SK-N-SH treated with all-trans-retinoic acid at 6 μM for 48 hours (cell line): ENCODE results near the gene HDAC10.

ENCODE experiments used
- ATAC-seq: fragments of 200-7000 bp; cut with Tn5 transposase; 3 replicates; pipeline ENCODE4 v1.9.1; 2020; ENCODE audit warnings: mild to moderate bottlenecking, moderate library complexity
- ARNTL ChIP-seq: fragments of 450-650 bp; formaldehyde crosslinking; IDR thresholded peaks from 2 replicates; pipeline ENCODE4 v1.5.0; 2020; ENCODE audit warnings: low read depth, mild to moderate bottlenecking, moderate library complexity, borderline replicate concordance
- BACH2 ChIP-seq: fragments of 250-450 bp; sonication (Bioruptor Pico); IDR thresholded peaks from 2 replicates; pipeline ENCODE4 v1.9.0; 2021; ENCODE audit warnings: mild to moderate bottlenecking, borderline replicate concordance
- CREB5 ChIP-seq: fragments of 250-450 bp; sonication (Bioruptor Pico); IDR thresholded peaks from 2 replicates; pipeline ENCODE4 v1.5.1; 2020; ENCODE audit warnings: low read depth, mild to moderate bottlenecking, moderate library complexity
- CSDC2 ChIP-seq: fragments of 250-450 bp; sonication (Bioruptor Pico); IDR thresholded peaks from 2 replicates; pipeline ENCODE4 v1.5.0; 2020; ENCODE audit warnings: mild to moderate bottlenecking, moderate library complexity
- CSRNP3 ChIP-seq: fragments of 250-450 bp; sonication (Bioruptor Pico); IDR thresholded peaks from 2 replicates; pipeline ENCODE4 v1.5.1; 2021; ENCODE audit warnings: mild to moderate bottlenecking, moderate library complexity
- ESRRG ChIP-seq: fragments of 250-450 bp; sonication (Bioruptor Pico); IDR thresholded peaks from 2 replicates; pipeline ENCODE4 v1.6.1; 2021; ENCODE audit warnings: mild to moderate bottlenecking
- GLIS3 ChIP-seq: fragments of 250-450 bp; sonication (Bioruptor Pico); IDR thresholded peaks from 2 replicates; pipeline ENCODE4 v1.5.0; 2020; ENCODE audit warnings: mild to moderate bottlenecking, moderate library complexity
- ISL1 ChIP-seq: fragments of 250-450 bp; sonication (Bioruptor Pico); IDR thresholded peaks from 2 replicates; pipeline ENCODE4 v2.1.2; 2022; ENCODE audit warnings: mild to moderate bottlenecking, moderate library complexity
- PATZ1 ChIP-seq: fragments of 250-450 bp; sonication (Bioruptor Pico); IDR thresholded peaks from 2 replicates; pipeline ENCODE4 v1.8.0; 2020; ENCODE audit warnings: mild to moderate bottlenecking, moderate library complexity, borderline replicate concordance
- POU6F1 ChIP-seq: fragments of 250-450 bp; sonication (Bioruptor Pico); IDR thresholded peaks from 2 replicates; pipeline ENCODE4 v1.8.0; 2021; ENCODE audit warnings: low read depth, mild to moderate bottlenecking, moderate library complexity, borderline replicate concordance
- RARB ChIP-seq: fragments of 250-450 bp; sonication (Bioruptor Pico); IDR thresholded peaks from 2 replicates; pipeline ENCODE4 v1.8.0; 2021; ENCODE audit warnings: mild to moderate bottlenecking, moderate library complexity
- SNAI2 ChIP-seq: fragments of 250-450 bp; sonication (Bioruptor Pico); IDR thresholded peaks from 2 replicates; pipeline ENCODE4 v1.5.0; 2020; ENCODE audit warnings: mild to moderate bottlenecking, moderate library complexity
- TCF4 ChIP-seq: fragments of 250-450 bp; sonication (Bioruptor Pico); IDR thresholded peaks from 2 replicates; pipeline ENCODE4 v1.8.0; 2021; ENCODE audit warnings: mild to moderate bottlenecking, moderate library complexity, borderline replicate concordance
- TSHZ2 ChIP-seq: fragments of 250-450 bp; sonication (Bioruptor Pico); IDR thresholded peaks from 2 replicates; pipeline ENCODE4 v1.5.0; 2020; ENCODE audit warnings: mild to moderate bottlenecking, moderate library complexity
- ZC3H10 ChIP-seq: fragments of 250-450 bp; sonication (Bioruptor Pico); IDR thresholded peaks from 2 replicates; pipeline ENCODE4 v1.5.1; 2021; ENCODE audit warnings: mild to moderate bottlenecking, moderate library complexity
- ZFP3 ChIP-seq: fragments of 250-450 bp; sonication (Bioruptor Pico); IDR thresholded peaks from 2 replicates; pipeline ENCODE4 v1.5.0; 2020; ENCODE audit warnings: mild to moderate bottlenecking, moderate library complexity
- ZFP30 ChIP-seq: fragments of 450-650 bp; formaldehyde crosslinking; IDR thresholded peaks from 2 replicates; pipeline ENCODE4 v1.5.0; 2022; ENCODE audit warnings: mild to moderate bottlenecking, moderate library complexity
- ZNF565 ChIP-seq: fragments of 450-650 bp; formaldehyde crosslinking; conservative IDR thresholded peaks from 2 replicates; pipeline ENCODE4 v1.5.0; 2020; ENCODE audit warnings: low read depth, mild to moderate bottlenecking, moderate library complexity
- ZNF70 ChIP-seq: fragments of 450-650 bp; formaldehyde crosslinking; IDR thresholded peaks from 2 replicates; pipeline ENCODE4 v1.5.0; 2020; ENCODE audit warnings: mild to moderate bottlenecking, moderate library complexity
- ZNF8 ChIP-seq: fragments of 450-650 bp; formaldehyde crosslinking; IDR thresholded peaks from 2 replicates; pipeline ENCODE4 v1.5.0; 2020; ENCODE audit warnings: mild to moderate bottlenecking, moderate library complexity

The HDAC10 gene

GRCh38 chr22:50286701-50287318 lies 35.7 kb upstream of the HDAC10 start (continued):
- TF ChIP-seq ZFP30 (CRISPR knock-in tag) (no peak), POU6F1 (no peak), ESRRG (no peak), ZC3H10 (CRISPR knock-in tag) (no peak), GLIS3 (CRISPR knock-in tag) (no peak), BACH2 (CRISPR knock-in tag) (no peak)

GRCh38 chr22:50286275-50286674 lies 35.2 kb upstream of the HDAC10 start:
- TF ChIP-seq ZFP3 (CRISPR knock-in tag) (no peak), CSDC2 (CRISPR knock-in tag) (no peak), SNAI2 (no peak), ZNF565 (CRISPR knock-in tag) (no peak), ARNTL (CRISPR knock-in tag) (no peak), GLIS3 (CRISPR knock-in tag) (no peak)

GRCh38 chr22:50285568-50286229 lies 34.6 kb upstream of the HDAC10 start:
- ATAC-seq = no peak
- TF ChIP-seq TSHZ2 (no peak), SNAI2 (no peak), ZNF565 (CRISPR knock-in tag) (no peak), ARNTL (CRISPR knock-in tag) (no peak), TCF4 (CRISPR knock-in tag) (no peak), CSRNP3 (CRISPR knock-in tag) (no peak), ZFP30 (CRISPR knock-in tag) (no peak), ZNF70 (no peak)
- TF ChIP-seq, all 23 proteins: peak for 0

More at GRCh38 chr22:50286275-50286674, 35.2 kb upstream of the HDAC10 start:
- ATAC-seq = no peak

GRCh38 chr22:50284479-50284878 lies 33.4 kb upstream of the HDAC10 start:
- ATAC-seq = no peak
- no peak for TF ChIP-seq RARB
- no peak for TF ChIP-seq SNAI2
- TF ChIP-seq ZFP30 (CRISPR knock-in tag) = no peak
- TF ChIP-seq POU6F1 = no peak
- TF ChIP-seq TCF4 (CRISPR knock-in tag) = no peak
- TF ChIP-seq ARNTL (CRISPR knock-in tag) = no peak
- no peak for TF ChIP-seq TSHZ2
- no peak for TF ChIP-seq ZNF8 (CRISPR knock-in tag)
- no peak for TF ChIP-seq ISL1 (CRISPR knock-in tag)
- TF ChIP-seq ZC3H10 (CRISPR knock-in tag) = no peak
- TF ChIP-seq PATZ1 = no peak
- TF ChIP-seq CSDC2 (CRISPR knock-in tag) = no peak
- no peak for TF ChIP-seq GLIS3 (CRISPR knock-in tag)
- no peak for TF ChIP-seq CREB5
